AG09319 (cell line): ENCODE data around the gene CLIP4.

Source experiments
- DNase-seq: peaks from one replicate; pipeline ENCODE4 v3.0.0-alpha.2; 2010; ENCODE audit warnings: low read depth; ENCODE audit errors: extremely low read depth
- CTCF ChIP-seq: IDR thresholded peaks from 2 replicates; pipeline ENCODE4 v1.5.1; 2011; ENCODE audit warnings: low read depth, mild to moderate bottlenecking, inconsistent platforms, low read length, moderate library complexity

CLIP4 gene

GRCh38 chr2:29222381-29223179 is 107.4 kb downstream of the CLIP4 start:
- no peak for TF ChIP-seq CTCF
- DNase-seq: no peak

- no peak for TF ChIP-seq CTCF
- no peak for DNase-seq
These were observed 108.0 kb downstream of the CLIP4 start for GRCh38 chr2:29223257-29223656.

GRCh38 chr2:29223851-29224692 is 108.9 kb downstream of the CLIP4 start:
- no peak for DNase-seq
- TF ChIP-seq CTCF: no peak

GRCh38 chr2:29224693-29225551 is 109.7 kb downstream of the CLIP4 start:
- TF ChIP-seq CTCF: no peak

GRCh38 chr2:29225814-29226213 is 110.6 kb downstream of the CLIP4 start:
- no peak for TF ChIP-seq CTCF
- no peak for DNase-seq

More at GRCh38 chr2:29224693-29225551, 109.7 kb downstream of the CLIP4 start:
- DNase-seq: no peak

- no peak for TF ChIP-seq CTCF
- no peak for DNase-seq
These were observed 111.2 kb downstream of the CLIP4 start for GRCh38 chr2:29226375-29226774.
